Prostate gland (tissue), 2 donors: ENCODE results near the gene HK1.

Experiments used
- POLR2A ChIP-seq: fragments of 450-650 bp; IDR thresholded peaks from one replicate; pipeline ENCODE4 v1.6.1; 2016; ENCODE audit warnings: antibody characterized with exemption, mild to moderate bottlenecking
- TF ChIP-seq, protein P1 (sequence below), 4 experiments: fragments of 200-600 bp in 2 of 4; fragments of 450-650 bp in 2 of 4; sonication (generic) in 2 of 4; IDR thresholded peaks; 1 replicate in 3 of 4; 2 replicates in 1 of 4; pipeline ENCODE4 v1.5.1; 2016 to 2019; ENCODE audit warnings: antibody characterized with exemption in 4 of 4, mild to moderate bottlenecking in 2 of 4, moderate library complexity in 2 of 4

DNA sequence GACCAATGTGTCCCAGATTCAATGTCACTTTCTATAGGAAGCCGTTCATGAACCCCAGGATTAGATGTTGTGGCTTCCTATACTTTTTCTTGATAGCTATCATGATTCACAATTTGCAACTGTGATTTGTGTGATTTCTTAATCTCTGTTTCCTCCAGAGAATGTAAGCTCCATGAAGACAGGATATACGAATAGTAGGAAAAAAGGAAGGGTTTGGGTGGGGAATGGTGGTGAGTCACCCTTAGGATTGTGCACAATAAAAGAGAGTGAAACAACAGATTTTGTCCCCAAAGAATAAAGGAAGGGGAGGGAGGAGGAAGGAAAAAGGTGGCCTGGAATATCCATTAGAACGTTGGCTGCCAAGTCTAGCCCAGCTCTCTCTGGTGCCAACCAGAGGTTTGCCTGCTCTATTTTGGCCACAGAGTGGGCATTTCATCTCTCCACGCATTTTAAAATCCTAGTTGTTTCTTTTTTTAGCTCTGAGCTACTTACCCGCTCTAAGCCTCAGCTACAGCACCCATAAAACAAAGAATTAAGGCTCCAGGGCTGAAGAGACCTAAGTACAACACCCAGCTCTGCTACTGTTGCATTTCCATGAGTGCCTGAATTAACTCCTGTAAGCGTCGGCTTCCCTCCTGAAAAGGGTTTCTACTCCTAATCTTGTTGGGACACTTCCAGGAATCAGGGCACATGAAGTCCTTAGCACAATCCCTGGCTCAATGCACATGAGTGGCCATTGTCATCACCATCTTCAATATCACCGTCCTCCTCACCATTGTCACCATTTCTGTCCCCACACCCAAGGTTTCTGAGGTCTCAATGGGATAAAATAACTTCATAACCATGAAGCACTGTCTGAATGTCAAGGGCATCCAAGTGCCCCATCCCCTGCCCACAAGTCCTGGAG is 3.5 kb downstream of the HK1 start:
- TF ChIP-seq, protein P1, sequence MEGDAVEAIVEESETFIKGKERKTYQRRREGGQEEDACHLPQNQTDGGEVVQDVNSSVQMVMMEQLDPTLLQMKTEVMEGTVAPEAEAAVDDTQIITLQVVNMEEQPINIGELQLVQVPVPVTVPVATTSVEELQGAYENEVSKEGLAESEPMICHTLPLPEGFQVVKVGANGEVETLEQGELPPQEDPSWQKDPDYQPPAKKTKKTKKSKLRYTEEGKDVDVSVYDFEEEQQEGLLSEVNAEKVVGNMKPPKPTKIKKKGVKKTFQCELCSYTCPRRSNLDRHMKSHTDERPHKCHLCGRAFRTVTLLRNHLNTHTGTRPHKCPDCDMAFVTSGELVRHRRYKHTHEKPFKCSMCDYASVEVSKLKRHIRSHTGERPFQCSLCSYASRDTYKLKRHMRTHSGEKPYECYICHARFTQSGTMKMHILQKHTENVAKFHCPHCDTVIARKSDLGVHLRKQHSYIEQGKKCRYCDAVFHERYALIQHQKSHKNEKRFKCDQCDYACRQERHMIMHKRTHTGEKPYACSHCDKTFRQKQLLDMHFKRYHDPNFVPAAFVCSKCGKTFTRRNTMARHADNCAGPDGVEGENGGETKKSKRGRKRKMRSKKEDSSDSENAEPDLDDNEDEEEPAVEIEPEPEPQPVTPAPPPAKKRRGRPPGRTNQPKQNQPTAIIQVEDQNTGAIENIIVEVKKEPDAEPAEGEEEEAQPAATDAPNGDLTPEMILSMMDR (IDR thresholded peaks at IDR 0.05) = no peak
- TF ChIP-seq POLR2A = no peak
